KBM-7 (cell line): Measurements from ENCODE around the gene HGD.
A peak's percentile ranks its signal among the peaks of the same experiment; 100 is the strongest.
"Not testable (repeated sequence)": the region's sequence is repeated elsewhere in the genome, so short reads cannot be mapped to it uniquely, and the experiment has no call there.

Experiments
- DNase-seq: peaks from one replicate; pipeline ENCODE4 v3.0.0-alpha.2; 2015
- in situ Hi-C: fragments of 300-500 bp; cut with MboI; formaldehyde crosslinking; loops from 2 replicates; pipeline ENCODE4 v1.14.3; 2020; ENCODE audit warnings: low sequenced_read_pairs, low pct_unique_long_range_greater_than_20kb, mixed read lengths

Gene HGD

GRCh38 chr3:120681506-120682038 lies 467 bp downstream of the HGD start:
- in situ Hi-C loops, result no loop called here
- no peak for DNase-seq

- no peak for DNase-seq
- in situ Hi-C loops, result no loop called here
These were observed 1.0 kb downstream of the HGD start for GRCh38 chr3:120681018-120681417.

GRCh38 chr3:120680193-120680894 lies 1.7 kb downstream of the HGD start:
- DNase-seq, result no peak
- in situ Hi-C loops, result no loop called here

DNA sequence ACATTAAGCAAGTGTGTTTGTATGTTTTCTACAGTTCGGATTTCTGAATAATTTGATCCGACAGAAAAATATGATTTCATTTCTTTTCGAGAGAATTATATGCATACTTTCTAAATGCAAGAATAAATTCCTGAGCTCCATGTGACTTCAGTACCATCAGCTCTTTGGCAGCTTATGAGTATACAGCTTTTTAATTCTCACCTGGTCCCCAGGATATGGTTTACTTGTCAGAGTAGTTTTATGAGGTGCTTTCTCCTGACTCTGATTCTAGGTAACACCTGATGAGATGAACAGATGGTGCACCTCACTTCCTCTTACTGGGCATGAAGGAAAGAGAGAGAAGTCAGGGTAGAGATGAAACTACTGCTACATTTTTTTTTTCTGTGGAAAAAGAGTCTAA lies 3.1 kb downstream of the HGD start:
- in situ Hi-C loops, result no loop called here
- peak; percentile 35 for DNase-seq

DNA sequence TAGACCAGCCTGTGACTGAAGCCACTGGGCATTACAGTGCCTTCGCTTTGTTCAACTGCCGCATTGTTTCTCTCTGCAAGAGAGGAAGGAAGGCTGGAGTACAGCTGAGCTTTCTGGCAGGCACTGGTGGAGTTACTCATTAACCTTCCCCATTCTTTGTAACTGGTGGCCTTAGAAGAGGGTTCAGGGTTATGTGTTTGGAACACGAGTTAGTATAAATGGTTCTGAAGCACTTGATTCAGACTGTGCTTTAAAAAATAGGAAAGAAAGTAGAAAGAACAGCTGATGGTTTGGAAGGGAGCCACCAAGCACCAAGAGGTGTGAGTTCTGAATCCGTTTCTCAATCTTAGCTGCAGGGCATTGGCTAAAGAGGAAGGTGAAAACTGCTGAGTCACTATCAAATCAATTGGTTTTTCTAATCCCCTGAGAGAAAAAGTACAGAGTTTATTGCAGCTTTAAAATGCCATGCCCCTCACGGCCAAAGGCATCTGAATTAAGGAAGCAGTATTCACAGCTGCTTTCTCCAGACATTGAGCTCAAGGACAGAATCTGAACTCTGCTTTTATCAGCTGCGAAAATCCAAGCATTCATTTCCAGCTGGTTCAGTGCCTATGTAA lies 3.6 kb downstream of the HGD start:
- DNase-seq, result peak; percentile 91
- in situ Hi-C loops, result no loop called here

DNA sequence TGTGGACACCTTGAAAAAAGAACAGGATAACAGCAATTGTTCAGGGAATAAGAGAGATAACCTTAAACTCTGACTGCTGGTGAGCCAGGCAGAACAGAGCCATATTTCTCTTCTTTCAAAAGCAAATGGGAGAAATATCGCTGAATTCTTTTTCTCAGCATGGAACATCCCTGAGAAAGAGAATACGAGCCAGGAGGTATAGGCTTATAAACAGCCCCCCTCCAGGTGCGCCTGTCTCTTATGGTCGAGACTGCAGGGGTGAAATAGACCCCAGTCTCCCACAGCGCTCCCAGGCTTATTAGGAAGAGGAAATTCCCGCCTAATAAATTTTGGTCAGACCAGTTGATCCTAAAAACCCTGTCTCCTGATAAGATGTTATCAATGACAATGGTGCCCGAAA lies 4.8 kb downstream of the HGD start:
- in situ Hi-C loops, DNase-seq: not testable (repeated sequence)

GRCh38 chr3:120673116-120673515 lies 8.9 kb downstream of the HGD start:
- in situ Hi-C loops, result no loop called here
- DNase-seq, result no peak

GRCh38 chr3:120670576-120670975 lies 11.5 kb downstream of the HGD start:
- no peak for DNase-seq
- in situ Hi-C loops, result no loop called here

- DNase-seq, result no peak
- in situ Hi-C loops, result no loop called here
These were observed 17.1 kb downstream of the HGD start for GRCh38 chr3:120664926-120665325.

DNA sequence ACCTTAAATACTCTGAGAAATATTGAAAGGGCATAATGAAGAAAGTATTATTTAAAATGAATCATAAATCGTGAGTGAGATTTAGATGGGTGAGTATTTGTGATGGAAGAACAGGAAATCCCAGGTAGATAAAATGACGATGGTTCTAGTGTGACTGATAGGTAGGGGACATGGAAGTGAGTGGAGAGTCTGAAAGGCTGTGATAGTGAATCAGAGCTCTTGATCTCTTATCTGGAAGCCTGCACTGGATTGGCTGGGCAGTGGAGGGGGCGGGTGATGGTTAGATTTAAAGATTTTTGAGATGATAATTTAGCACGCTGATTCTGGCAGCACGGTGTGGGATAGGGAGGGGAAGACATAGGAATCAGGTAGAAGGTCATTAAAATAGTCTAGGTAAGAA lies 20.1 kb downstream of the HGD start:
- in situ Hi-C loops, result no loop called here
- DNase-seq, result no peak

GRCh38 chr3:120661106-120661905 lies 20.7 kb downstream of the HGD start:
- in situ Hi-C loops, result no loop called here
- no peak for DNase-seq

DNA sequence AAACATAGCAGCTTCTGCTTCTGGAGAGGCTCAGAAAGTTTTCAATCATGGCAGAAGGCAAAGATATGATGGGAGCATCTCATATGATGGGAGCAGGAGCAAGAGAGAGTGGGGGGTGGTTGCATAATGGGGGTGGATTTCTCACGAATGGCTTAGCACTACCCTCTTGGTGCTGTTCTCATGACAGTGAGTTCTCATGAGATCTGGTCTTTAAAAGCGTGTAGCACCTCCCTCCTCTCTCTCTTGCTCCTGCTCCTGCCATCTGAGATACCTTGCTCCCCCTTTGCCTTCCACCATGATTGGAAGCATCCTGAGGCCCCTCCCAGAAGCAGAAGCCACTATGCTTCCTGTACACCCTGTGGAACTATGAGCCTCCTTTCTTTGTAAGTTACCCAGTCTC lies 22.2 kb downstream of the HGD start:
- in situ Hi-C loops, result no loop called here
- DNase-seq, result no peak

DNA sequence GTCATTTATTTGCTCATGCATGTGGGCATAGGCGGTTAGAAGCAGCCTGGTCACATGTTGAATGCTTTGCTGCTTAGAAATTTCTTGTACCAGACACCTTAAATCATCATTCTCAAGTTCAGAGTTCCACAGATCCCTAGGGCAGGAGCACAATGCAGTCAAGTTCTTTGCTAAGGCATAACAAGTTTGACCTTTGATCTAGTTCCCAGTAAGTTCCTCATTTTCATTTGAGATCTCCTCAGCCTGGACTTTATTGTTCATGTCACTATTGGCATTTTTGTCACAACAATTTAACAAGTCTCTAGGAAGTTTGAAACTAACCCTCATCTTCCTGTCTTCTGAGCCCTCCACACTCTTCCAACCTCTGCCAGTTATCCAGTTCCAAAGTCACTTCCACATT lies 22.8 kb downstream of the HGD start:
- peak; percentile 62 for DNase-seq
- in situ Hi-C loops, result no loop called here

- DNase-seq, result no peak
These were observed 29.0 kb downstream of the HGD start for GRCh38 chr3:120652896-120653545.

GRCh38 chr3:120652281-120652680 lies 29.8 kb downstream of the HGD start:
- no peak for DNase-seq
- in situ Hi-C loops, result no loop called here

More at GRCh38 chr3:120652896-120653545, 29.0 kb downstream of the HGD start:
- in situ Hi-C loops, result no loop called here

DNA sequence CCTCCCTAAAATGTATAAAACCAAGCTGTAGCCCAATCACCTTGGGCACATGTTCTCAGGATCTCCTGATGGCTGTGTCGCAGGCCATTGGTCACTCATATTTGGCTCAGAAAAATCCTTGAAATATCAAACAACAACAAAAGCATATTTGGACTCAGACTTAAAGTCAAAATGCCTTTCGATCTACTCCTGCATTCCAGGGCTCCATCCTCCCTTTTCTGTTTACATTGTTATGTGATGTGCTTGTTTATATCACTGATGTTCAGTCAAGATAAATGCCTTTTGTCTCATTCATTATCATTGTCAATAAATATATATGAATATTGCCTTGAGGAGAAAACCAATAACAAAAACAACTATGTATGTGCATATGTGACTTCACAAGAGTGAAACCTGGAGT lies 31.7 kb downstream of the HGD start:
- DNase-seq, result no peak
- in situ Hi-C loops, result no loop called here

DNA sequence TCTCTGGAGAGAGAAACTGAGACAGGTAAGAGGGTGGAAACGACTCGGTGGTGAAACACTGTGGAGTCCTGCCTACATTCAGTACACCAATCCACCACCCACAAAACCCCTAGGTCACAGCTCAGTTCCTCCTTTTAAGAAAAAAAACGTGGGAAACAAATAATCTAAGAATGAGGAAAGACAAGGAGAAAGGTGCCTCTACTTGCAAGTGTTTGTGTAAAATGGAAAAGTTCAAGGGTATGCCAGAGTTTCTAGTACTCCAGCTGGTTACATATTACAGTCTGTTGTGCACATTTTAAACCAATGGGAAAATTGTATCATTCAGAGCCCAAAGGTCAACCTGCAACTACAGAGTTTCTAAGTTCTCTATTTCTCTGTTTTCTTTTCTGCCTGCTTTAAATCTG lies 32.2 kb downstream of the HGD start:
- in situ Hi-C loops, result no loop called here
- DNase-seq, result peak; percentile 41

DNA sequence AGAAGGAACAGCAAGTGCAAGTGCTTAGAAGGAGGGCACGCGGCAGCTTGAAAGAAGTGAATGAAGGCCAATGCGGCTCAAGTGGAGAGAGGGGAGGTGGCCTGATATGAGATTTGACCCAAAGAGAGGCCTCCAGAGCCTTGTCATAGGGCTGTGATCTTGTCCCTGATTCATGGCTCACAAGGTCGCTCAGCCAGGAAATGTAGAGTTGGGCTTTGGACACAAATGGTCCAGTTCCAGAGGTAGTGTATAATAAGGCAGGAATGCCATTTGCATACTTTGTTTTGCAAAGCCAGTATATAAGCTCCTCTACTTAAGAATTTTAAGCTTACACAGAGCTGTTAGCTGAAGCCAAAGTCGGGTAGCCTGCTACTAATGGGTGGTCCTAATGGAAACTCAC lies 33.7 kb downstream of the HGD start:
- in situ Hi-C loops, result no loop called here
- no peak for DNase-seq

DNA sequence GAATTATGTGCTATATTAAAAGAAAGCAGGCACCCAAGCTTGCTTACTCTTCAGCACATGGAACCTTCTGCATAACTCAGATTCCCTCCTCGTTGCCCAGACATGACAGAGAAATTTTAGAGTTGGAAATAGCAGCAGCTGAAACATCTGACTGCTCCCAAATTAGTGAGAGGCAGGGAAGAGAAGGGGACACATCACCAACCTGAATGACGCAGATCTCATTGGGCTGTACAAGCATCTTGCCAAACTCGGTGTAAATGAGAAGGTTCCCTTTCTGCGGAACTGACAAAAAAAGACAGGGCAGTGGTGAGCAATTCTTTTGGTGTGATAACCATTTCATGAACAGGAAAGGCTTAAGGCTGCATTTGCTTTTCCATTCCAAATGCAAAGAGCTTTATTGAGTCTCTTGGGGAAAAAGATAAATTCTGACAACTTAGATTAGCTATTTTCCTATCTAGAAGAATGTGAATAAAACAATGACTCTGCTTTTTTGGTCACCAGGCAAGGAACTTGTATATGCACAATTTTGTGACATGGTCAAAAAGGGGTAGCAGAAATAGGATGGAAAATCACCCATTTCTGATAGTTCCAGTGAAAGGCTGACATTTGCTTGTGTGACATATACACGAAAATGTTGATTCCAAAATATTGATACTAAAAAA lies 35.1 kb downstream of the HGD start:
- in situ Hi-C loops, result no loop called here

More for the DNA sequence above, 35.1 kb downstream of the HGD start:
- no peak for DNase-seq
